Suprapubic skin (tissue), 4 donors: ENCODE results near the gene ADCYAP1R1. TPM values are rescaled to one million over a fixed set of nuclear protein-coding genes. Genes with fewer than 3 reads are reported as not detected.

ENCODE experiments used
- DNase-seq, 2 donors: peaks; one replicate each; pipeline ENCODE4 v3.0.0-alpha.2; 2019; ENCODE audit warnings: low spot score in 2 of 2
- H3K27ac ChIP-seq: fragments of 200-600 bp; sonication (generic); one replicate; pipeline ENCODE4 v1.5.1; 2019
- H3K27me3 ChIP-seq: fragments of 200-600 bp; sonication (generic); one replicate; pipeline ENCODE4 v1.5.1; 2019
- H3K36me3 ChIP-seq: fragments of 200-600 bp; sonication (generic); one replicate; pipeline ENCODE4 v1.5.1; 2019
- H3K4me1 ChIP-seq: fragments of 200-600 bp; sonication (generic); one replicate; pipeline ENCODE4 v1.5.1; 2019
- H3K4me3 ChIP-seq: fragments of 200-600 bp; sonication (generic); one replicate; pipeline ENCODE4 v1.5.1; 2019; ENCODE audit warnings: mild to moderate bottlenecking
- H3K9me3 ChIP-seq: fragments of 200-600 bp; sonication (generic); one replicate; pipeline ENCODE4 v1.5.1; 2019
- CTCF ChIP-seq, 2 donors: fragments of 200-600 bp in 1 of 2; fragments of 450-650 bp in 1 of 2; sonication (generic) in 1 of 2; IDR thresholded peaks; one replicate each; pipeline ENCODE4 v1.5.1; 2016 to 2019; ENCODE audit warnings: antibody characterized with exemption in 2 of 2, mild to moderate bottlenecking in 1 of 2, moderate library complexity in 1 of 2
- EP300 ChIP-seq: sonication (generic); formaldehyde crosslinking; IDR thresholded peaks from one replicate; pipeline ENCODE4 v1.6.1; 2017; ENCODE audit warnings: antibody characterized with exemption
- POLR2A ChIP-seq, 2 donors: fragments of 450-650 bp; IDR thresholded peaks; one replicate each; pipeline ENCODE4 v1.6.1; 2017; ENCODE audit warnings: antibody characterized with exemption in 2 of 2, mild to moderate bottlenecking in 2 of 2, moderate library complexity in 2 of 2
- POLR2AphosphoS5 ChIP-seq, 3 donors: sonication (generic); formaldehyde crosslinking; IDR thresholded peaks; one replicate each; pipeline ENCODE4 v1.6.1; 2017; ENCODE audit warnings: antibody characterized with exemption in 3 of 3
- WGBS: methylation state at CpG from one replicate; pipeline ENCODE4 v1.1.5; 2018; 5-methylcytosine and 5-hydroxymethylcytosine counted together
- total RNA-seq, 4 donors: library from RNA; depleted of rRNA; stranded (reverse); fragments of >200 nt; gene quantifications; one replicate each; pipeline ENCODE4 v1.1.0, GENCODE V29; 2016

The ADCYAP1R1 gene
- total RNA-seq, 4 donors from 2014 or later: 0.64 to 6.7 (median 1.1) TPM

GRCh38 chr7:31070991-31071644 lies 19.0 kb downstream of the ADCYAP1R1 start:
- WGBS: 75% methylated on average over 8 of the region's 8 CpGs
- no peaks in the 10 kb centered on the region for H3K36me3 ChIP-seq
- no peak for TF ChIP-seq EP300
- TF ChIP-seq POLR2AphosphoS5 (IDR thresholded peaks at IDR 0.05): no peak
- no peak for TF ChIP-seq POLR2A (IDR thresholded peaks at IDR 0.05)
- TF ChIP-seq CTCF (IDR thresholded peaks at IDR 0.05): no peak
- H3K4me1 ChIP-seq: peaks cover 12% of the 10 kb centered on the region
- peak overlapping the region; percentile 34 for H3K27ac ChIP-seq
- H3K9me3 ChIP-seq: no peaks in the 10 kb centered on the region
- no peak overlapping the region for H3K4me3 ChIP-seq
- H3K27me3 ChIP-seq: no peaks in the 10 kb centered on the region
- no peak for DNase-seq

GRCh38 chr7:31071645-31072029 lies 19.5 kb downstream of the ADCYAP1R1 start:
- TF ChIP-seq EP300 (no peak), CTCF (IDR thresholded peaks at IDR 0.05) (no peak), POLR2AphosphoS5 (IDR thresholded peaks at IDR 0.05) (no peak), POLR2A (IDR thresholded peaks at IDR 0.05) (no peak)
- Histone ChIP-seq H3K9me3 (no peaks in the 10 kb centered on the region), H3K4me3 (no peak overlapping the region), H3K36me3 (no peaks in the 10 kb centered on the region), H3K27ac (peak overlapping the region; percentile 34), H3K4me1 (peaks cover 12% of the 10 kb centered on the region), H3K27me3 (no peaks in the 10 kb centered on the region)
- WGBS: 48% methylated on average over 3 of the region's 3 CpGs
- no peak for DNase-seq

DNA sequence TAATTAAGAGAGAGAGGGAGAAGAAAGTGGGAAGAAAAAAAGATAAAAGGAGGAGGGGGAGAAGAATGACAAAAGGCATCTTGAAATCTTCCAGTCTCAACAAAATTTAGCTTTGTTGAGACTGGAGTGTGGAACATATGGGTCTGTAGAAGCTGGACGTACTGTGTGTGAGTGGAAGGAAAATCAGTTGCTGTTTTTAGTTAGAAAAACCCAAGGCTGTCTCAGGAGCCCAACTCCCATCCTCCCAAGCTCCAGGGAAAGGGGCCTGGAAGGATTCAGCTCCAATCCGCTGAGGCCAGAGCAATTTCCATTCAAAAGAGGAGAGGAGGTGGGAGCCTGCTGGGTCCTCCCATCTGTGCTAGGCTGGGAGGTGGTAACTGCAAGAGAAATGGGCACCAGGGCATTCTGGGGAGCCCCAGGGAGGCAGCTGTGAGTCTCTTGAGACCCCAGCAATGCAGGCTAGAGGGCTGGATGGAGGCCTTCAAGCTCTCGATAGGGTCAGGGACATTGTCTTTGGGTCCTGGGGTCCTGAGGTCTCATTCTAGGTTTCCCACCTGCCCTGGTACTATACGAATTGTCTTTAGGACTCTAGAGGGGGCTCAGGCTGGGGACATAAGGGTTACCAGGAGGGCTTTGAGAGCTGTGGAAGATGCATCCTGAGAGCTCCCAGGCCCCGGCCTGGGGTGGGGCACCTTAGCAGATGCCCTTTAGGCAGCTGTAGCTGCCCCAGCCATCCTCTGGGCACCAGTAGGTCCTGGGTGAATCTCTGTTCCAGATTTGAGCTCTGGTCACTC lies 21.4 kb downstream of the ADCYAP1R1 start:
- Histone ChIP-seq H3K27ac (peak overlapping the region; percentile 62), H3K4me1 (peaks cover 12% of the 10 kb centered on the region), H3K9me3 (no peaks in the 10 kb centered on the region), H3K4me3 (no peak overlapping the region), H3K36me3 (no peaks in the 10 kb centered on the region), H3K27me3 (no peaks in the 10 kb centered on the region)
- TF ChIP-seq CTCF (IDR thresholded peaks at IDR 0.05): no peak
- TF ChIP-seq POLR2A (IDR thresholded peaks at IDR 0.05): no peak
- no peak for TF ChIP-seq EP300
- no peak for TF ChIP-seq POLR2AphosphoS5 (IDR thresholded peaks at IDR 0.05)
- WGBS: 86% methylated on average over 4 of the region's 5 CpGs
- no peak for DNase-seq

DNA sequence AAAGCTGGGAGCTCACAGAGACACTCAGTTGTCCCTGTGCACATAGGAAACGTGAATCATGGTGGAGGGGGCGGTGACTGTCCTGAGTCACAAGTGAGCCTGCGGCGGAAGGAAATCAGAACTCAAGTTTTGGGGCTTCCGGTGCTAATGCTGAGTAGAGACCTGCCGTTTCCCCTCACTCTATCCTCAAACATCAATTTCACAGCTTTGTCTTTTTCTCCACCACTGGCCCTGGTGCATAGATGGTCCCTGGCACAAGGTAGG lies 21.9 kb downstream of the ADCYAP1R1 start:
- DNase-seq: no peak
- 93% methylated on average over 6 of the region's 6 CpGs for WGBS
- Histone ChIP-seq H3K4me1 (peaks cover 12% of the 10 kb centered on the region), H3K4me3 (no peak overlapping the region), H3K36me3 (no peaks in the 10 kb centered on the region), H3K27ac (peak overlapping the region; percentile 62), H3K27me3 (no peaks in the 10 kb centered on the region), H3K9me3 (no peaks in the 10 kb centered on the region)
- TF ChIP-seq POLR2AphosphoS5 (IDR thresholded peaks at IDR 0.05) (no peak), POLR2A (IDR thresholded peaks at IDR 0.05) (no peak), CTCF (IDR thresholded peaks at IDR 0.05) (no peak), EP300 (no peak)

DNA sequence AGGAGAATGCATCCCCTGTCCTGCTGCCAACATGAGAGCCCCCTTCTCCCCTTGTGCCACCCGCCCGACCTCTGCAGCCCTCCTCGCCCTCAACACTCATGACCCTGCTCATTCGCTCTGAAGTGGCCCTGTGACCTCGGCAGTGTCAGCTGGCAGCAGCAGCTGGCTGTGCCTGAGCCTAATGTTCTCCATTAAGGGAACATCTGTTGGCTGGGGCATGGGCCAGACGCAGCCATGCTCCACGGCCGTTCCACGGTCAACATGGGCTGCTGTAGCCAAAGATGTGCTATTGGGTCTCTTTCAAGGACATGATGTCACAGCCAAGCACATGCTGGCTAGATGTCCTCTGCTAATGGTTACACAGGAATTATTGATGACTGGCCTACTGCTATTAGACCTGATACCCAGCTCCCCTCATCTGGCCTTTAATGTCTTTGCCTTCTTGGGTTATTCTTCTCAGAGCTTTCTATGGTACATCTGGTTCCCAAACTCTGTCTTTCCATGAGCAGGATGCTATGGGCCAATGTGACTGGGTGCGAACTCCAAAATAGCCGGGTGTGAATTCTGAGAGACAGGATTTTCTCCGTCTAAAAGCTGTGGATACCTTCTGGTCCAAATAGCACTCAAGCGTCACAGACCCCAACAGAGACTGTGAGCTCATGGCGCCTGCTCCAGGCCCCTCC lies 22.4 kb downstream of the ADCYAP1R1 start:
- H3K4me1 ChIP-seq: peaks cover 12% of the 10 kb centered on the region
- no peaks in the 10 kb centered on the region for H3K9me3 ChIP-seq
- peak in 1 of 2 donors; percentile 89 for DNase-seq
- peak overlapping the region; percentile 62 for H3K27ac ChIP-seq
- no peaks in the 10 kb centered on the region for H3K36me3 ChIP-seq
- H3K4me3 ChIP-seq: no peak overlapping the region
- 70% methylated on average over 13 of the region's 14 CpGs for WGBS
- TF ChIP-seq POLR2A (IDR thresholded peaks at IDR 0.05): no peak
- no peak for TF ChIP-seq CTCF (IDR thresholded peaks at IDR 0.05)
- TF ChIP-seq EP300: no peak
- peak in 2 of 3 donors; percentile 60 to 69 for TF ChIP-seq POLR2AphosphoS5 (IDR thresholded peaks at IDR 0.05)
- no peaks in the 10 kb centered on the region for H3K27me3 ChIP-seq
